Endothelial cell of hepatic sinusoid (primary cell): Measurements from ENCODE around the gene WWOX.

ENCODE experiments used
- in situ Hi-C: cut with HindIII; loops from 2 replicates; pipeline ENCODE4 v1.10.0; 2017; ENCODE audit warnings: low sequenced_read_pairs

The WWOX gene

GRCh38 chr16:78812582-78812981, 713.1 kb downstream of the WWOX start:
- in situ Hi-C loops = no loop called here

GRCh38 chr16:78813661-78814311, 714.3 kb downstream of the WWOX start:
- in situ Hi-C loops = no loop called here

GRCh38 chr16:78815713-78816112, 716.3 kb downstream of the WWOX start:
- in situ Hi-C loops = no loop called here

- in situ Hi-C loops = no loop called here
Measured at GRCh38 chr16:78816499-78817195, 717.2 kb downstream of the WWOX start.

GRCh38 chr16:78817200-78817739, 717.8 kb downstream of the WWOX start:
- in situ Hi-C loops = no loop called here

- in situ Hi-C loops = no loop called here
Measured at GRCh38 chr16:78821335-78821734, 721.9 kb downstream of the WWOX start.

- in situ Hi-C loops = no loop called here
Measured at GRCh38 chr16:78822509-78822908, 723.1 kb downstream of the WWOX start.

GRCh38 chr16:78823027-78823426, 723.6 kb downstream of the WWOX start:
- in situ Hi-C loops = no loop called here

- in situ Hi-C loops = no loop called here
Measured at GRCh38 chr16:78829280-78829679, 729.8 kb downstream of the WWOX start.

GRCh38 chr16:78830599-78830998, 731.1 kb downstream of the WWOX start:
- in situ Hi-C loops = no loop called here

GRCh38 chr16:78832100-78832499, 732.6 kb downstream of the WWOX start:
- in situ Hi-C loops = no loop called here

GRCh38 chr16:78836802-78837491, 737.5 kb downstream of the WWOX start:
- in situ Hi-C loops = no loop called here

GRCh38 chr16:78837706-78838105, 738.3 kb downstream of the WWOX start:
- in situ Hi-C loops = no loop called here

- in situ Hi-C loops = no loop called here
Measured at GRCh38 chr16:78838276-78838675, 738.8 kb downstream of the WWOX start.

- in situ Hi-C loops = loop anchor here (5.0 kb wide), 1 partner anchor 44 kb away; no protein-coding TSS in a partner anchor
Measured at GRCh38 chr16:78842950-78843349, 743.5 kb downstream of the WWOX start.

- in situ Hi-C loops = loop anchor here (5.0 kb wide), 1 partner anchor 43 kb away; no protein-coding TSS in a partner anchor
Measured at GRCh38 chr16:78843978-78844377, 744.5 kb downstream of the WWOX start.

- in situ Hi-C loops = loop anchor here (5.0 kb wide), 1 partner anchor 43 kb away; no protein-coding TSS in a partner anchor
Measured at GRCh38 chr16:78844682-78845081, 745.2 kb downstream of the WWOX start.

- in situ Hi-C loops = no loop called here
Measured at GRCh38 chr16:78851266-78851665, 751.8 kb downstream of the WWOX start.

- in situ Hi-C loops = no loop called here
Measured at GRCh38 chr16:78852081-78852635, 752.7 kb downstream of the WWOX start.

- in situ Hi-C loops = no loop called here
Measured at GRCh38 chr16:78862022-78862421, 762.6 kb downstream of the WWOX start.

GRCh38 chr16:78866521-78866920, 767.1 kb downstream of the WWOX start:
- in situ Hi-C loops = no loop called here
